OCI-LY1 (cell line): ENCODE measurements around the gene NUP98.

ENCODE experiments used
- H2AFZ ChIP-seq: fragments of 200-600 bp; sonication (generic), shearing (Covaris generic); 2 replicates; pipeline ENCODE4 v1.6.0; 2014; ENCODE audit warnings: antibody characterized with exemption, mild to moderate bottlenecking, low read length
- H3F3A ChIP-seq: fragments of 200-600 bp; sonication (generic), shearing (Covaris generic); 2 replicates; pipeline ENCODE4 v1.6.0; 2014; ENCODE audit warnings: mild to moderate bottlenecking, antibody characterized with exemption, low read length, moderate library complexity; ENCODE audit not compliant: insufficient read depth
- H3K27ac ChIP-seq: fragments of 200-600 bp; sonication (generic); 2 replicates; pipeline ENCODE4 v1.5.1; 2014; ENCODE audit warnings: low read length, mixed run types, mild to moderate bottlenecking, low read depth; ENCODE audit not compliant: poor library complexity, severe bottlenecking
- H3K27me3 ChIP-seq: fragments of 200-600 bp; sonication (generic); 2 replicates; pipeline ENCODE4 v1.6.0; 2014; ENCODE audit warnings: antibody characterized with exemption, mild to moderate bottlenecking, low read length, moderate library complexity; ENCODE audit not compliant: insufficient read depth
- H3K36me3 ChIP-seq: fragments of 200-600 bp; sonication (generic); 2 replicates; pipeline ENCODE4 v1.6.1; 2014; ENCODE audit warnings: mild to moderate bottlenecking, antibody characterized with exemption, low read length, moderate library complexity, mixed read lengths; ENCODE audit not compliant: insufficient read depth
- H3K4me1 ChIP-seq: fragments of 200-600 bp; sonication (generic); 2 replicates; pipeline ENCODE4 v1.5.1; 2014; ENCODE audit warnings: mild to moderate bottlenecking, low read length, moderate library complexity; ENCODE audit not compliant: insufficient read depth, severe bottlenecking
- H3K4me2 ChIP-seq: fragments of 200-600 bp; sonication (generic), shearing (Covaris generic); 2 replicates; pipeline ENCODE4 v1.6.1; 2014; ENCODE audit warnings: low read length
- H3K4me3 ChIP-seq: fragments of 200-600 bp; sonication (generic); 2 replicates; pipeline ENCODE4 v1.5.1; 2014; ENCODE audit warnings: low read length, low read depth, mild to moderate bottlenecking, mixed read lengths; ENCODE audit not compliant: poor library complexity, severe bottlenecking
- H3K79me2 ChIP-seq: fragments of 200-600 bp; shearing (Covaris generic); 2 replicates; pipeline ENCODE4 v1.6.1; 2016; ENCODE audit warnings: mixed run types, low read length, mixed read lengths; ENCODE audit not compliant: insufficient read depth
- H3K9ac ChIP-seq: fragments of 200-600 bp; sonication (generic), shearing (Covaris generic); 2 replicates; pipeline ENCODE4 v1.6.1; 2014; ENCODE audit warnings: mild to moderate bottlenecking, low read length, mixed read lengths
- H3K9me2 ChIP-seq: fragments of 200-600 bp; sonication (generic), shearing (Covaris generic); 2 replicates; pipeline ENCODE4 v1.6.1; 2014; ENCODE audit warnings: low read depth, mild to moderate bottlenecking, low read length, mixed read lengths
- H3K9me3 ChIP-seq: fragments of 200-600 bp; shearing (Covaris generic); 2 replicates; pipeline ENCODE4 v1.6.1; 2014; ENCODE audit warnings: low read length, mixed read lengths
- H4K20me1 ChIP-seq: fragments of 200-600 bp; sonication (generic), shearing (Covaris generic); 2 replicates; pipeline ENCODE4 v1.6.0; 2016; ENCODE audit warnings: mild to moderate bottlenecking, low read length; ENCODE audit not compliant: insufficient read depth
- EZH2 ChIP-seq: fragments of 200-600 bp; sonication (generic), shearing (Covaris generic); IDR thresholded peaks from 2 replicates; pipeline ENCODE4 v1.8.0; 2017; ENCODE audit warnings: borderline replicate concordance, mixed run types, mild to moderate bottlenecking, antibody characterized with exemption, low read length, moderate library complexity, mixed read lengths
- TF ChIP-seq, protein P1 (sequence below): fragments of 200-600 bp; sonication (generic), shearing (Covaris generic); IDR thresholded peaks from 2 replicates; pipeline ENCODE4 v1.5.1; 2017; ENCODE audit warnings: mild to moderate bottlenecking, antibody characterized with exemption, low read length, moderate library complexity, mixed read lengths

NUP98 gene

DNA sequence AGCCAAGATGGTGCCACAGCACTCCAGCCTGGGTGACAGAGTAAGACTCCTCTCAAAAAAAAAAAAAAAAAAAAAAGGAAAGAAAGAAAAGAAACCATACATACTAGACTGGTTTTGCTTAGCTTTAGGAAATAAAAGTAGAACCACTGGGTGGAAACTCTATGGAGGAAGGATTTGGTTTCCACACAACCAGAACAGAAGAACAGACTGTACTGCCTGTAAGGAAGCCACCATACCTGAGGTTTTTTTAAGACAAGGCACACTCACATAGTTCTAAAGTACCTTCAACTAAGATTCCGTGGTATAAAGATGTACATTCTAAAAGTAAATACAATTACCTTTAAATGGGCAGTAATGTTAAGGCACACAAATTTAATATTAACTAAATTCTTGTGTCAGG lies 58.6 kb downstream of the NUP98 start:
- H2AFZ ChIP-seq = no peak overlapping the region
- H3K27ac ChIP-seq = no peak overlapping the region
- no peaks in the 10 kb centered on the region for H4K20me1 ChIP-seq
- H3K4me3 ChIP-seq = no peak overlapping the region
- H3K9me2 ChIP-seq = no peaks in the 10 kb centered on the region
- H3K36me3 ChIP-seq = peaks cover 92% of the 10 kb centered on the region
- no peaks in the 10 kb centered on the region for H3K9me3 ChIP-seq
- no peaks in the 10 kb centered on the region for H3K79me2 ChIP-seq
- no peaks in the 10 kb centered on the region for H3K27me3 ChIP-seq
- TF ChIP-seq EZH2 = no peak
- TF ChIP-seq, protein P1, sequence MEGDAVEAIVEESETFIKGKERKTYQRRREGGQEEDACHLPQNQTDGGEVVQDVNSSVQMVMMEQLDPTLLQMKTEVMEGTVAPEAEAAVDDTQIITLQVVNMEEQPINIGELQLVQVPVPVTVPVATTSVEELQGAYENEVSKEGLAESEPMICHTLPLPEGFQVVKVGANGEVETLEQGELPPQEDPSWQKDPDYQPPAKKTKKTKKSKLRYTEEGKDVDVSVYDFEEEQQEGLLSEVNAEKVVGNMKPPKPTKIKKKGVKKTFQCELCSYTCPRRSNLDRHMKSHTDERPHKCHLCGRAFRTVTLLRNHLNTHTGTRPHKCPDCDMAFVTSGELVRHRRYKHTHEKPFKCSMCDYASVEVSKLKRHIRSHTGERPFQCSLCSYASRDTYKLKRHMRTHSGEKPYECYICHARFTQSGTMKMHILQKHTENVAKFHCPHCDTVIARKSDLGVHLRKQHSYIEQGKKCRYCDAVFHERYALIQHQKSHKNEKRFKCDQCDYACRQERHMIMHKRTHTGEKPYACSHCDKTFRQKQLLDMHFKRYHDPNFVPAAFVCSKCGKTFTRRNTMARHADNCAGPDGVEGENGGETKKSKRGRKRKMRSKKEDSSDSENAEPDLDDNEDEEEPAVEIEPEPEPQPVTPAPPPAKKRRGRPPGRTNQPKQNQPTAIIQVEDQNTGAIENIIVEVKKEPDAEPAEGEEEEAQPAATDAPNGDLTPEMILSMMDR = no peak
- H3K4me2 ChIP-seq = no peak overlapping the region
- no peaks in the 10 kb centered on the region for H3K4me1 ChIP-seq
- no peak overlapping the region for H3K9ac ChIP-seq
- H3F3A ChIP-seq = no peaks in the 10 kb centered on the region

DNA sequence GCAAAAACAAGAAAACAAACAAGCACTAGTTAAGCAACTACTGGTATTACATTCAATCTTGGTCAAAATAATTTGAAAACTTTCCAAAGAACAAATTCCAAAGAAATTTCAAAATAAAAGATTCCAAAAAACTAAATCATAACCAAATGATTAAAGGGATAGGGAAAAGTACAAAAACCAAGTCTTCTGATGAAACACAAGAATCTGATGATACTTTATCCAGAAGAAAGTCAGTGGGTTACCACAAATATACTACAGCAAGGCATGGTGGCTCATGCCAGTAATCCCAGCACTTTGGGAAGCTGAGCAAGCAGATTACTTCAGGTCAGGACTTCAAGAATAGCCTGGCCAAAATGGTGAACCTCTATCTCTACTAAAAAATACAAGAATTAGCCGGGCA lies 59.1 kb downstream of the NUP98 start:
- H2AFZ ChIP-seq = no peak overlapping the region
- H3K9me3 ChIP-seq = no peaks in the 10 kb centered on the region
- no peak overlapping the region for H3K4me2 ChIP-seq
- H3K4me3 ChIP-seq = no peak overlapping the region
- no peaks in the 10 kb centered on the region for H3F3A ChIP-seq
- H3K27ac ChIP-seq = no peak overlapping the region
- H4K20me1 ChIP-seq = no peaks in the 10 kb centered on the region
- H3K9me2 ChIP-seq = no peaks in the 10 kb centered on the region
- no peaks in the 10 kb centered on the region for H3K4me1 ChIP-seq
- H3K27me3 ChIP-seq = no peaks in the 10 kb centered on the region
- no peaks in the 10 kb centered on the region for H3K79me2 ChIP-seq
- H3K36me3 ChIP-seq = peaks cover 92% of the 10 kb centered on the region
- no peak for TF ChIP-seq EZH2
- TF ChIP-seq, protein P1 = no peak
- no peak overlapping the region for H3K9ac ChIP-seq

DNA sequence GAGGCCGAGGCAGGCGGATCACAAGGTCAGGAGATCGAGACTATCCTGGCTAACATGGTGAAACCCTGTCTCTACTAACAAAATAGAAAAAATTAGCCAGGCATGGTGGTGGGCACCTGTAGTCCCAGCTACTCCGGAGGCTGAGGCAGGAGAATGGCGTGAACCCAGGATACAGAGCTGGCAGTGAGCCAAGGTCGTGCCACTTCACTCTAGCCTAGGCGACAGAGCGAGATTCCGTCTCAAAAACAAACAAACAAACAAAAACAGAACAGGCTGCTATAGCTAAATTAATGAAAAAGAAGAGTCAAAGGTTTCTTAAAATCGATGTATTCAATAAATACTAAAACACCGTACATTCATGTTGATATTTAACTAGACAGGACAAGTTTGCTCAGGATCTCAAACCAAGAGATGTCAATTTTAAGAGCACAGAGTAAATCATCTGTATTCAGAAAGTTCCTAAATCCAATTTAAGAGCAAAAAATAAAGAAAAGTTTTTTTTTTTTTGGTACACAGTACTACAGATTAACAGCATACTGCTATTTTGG lies 59.9 kb downstream of the NUP98 start:
- Histone ChIP-seq H3K27me3 (no peaks in the 10 kb centered on the region), H3K27ac (no peak overlapping the region), H3K36me3 (peaks cover 94% of the 10 kb centered on the region), H3K9me3 (no peaks in the 10 kb centered on the region), H4K20me1 (no peaks in the 10 kb centered on the region), H3K4me2 (no peak overlapping the region), H3F3A (no peaks in the 10 kb centered on the region), H3K79me2 (no peaks in the 10 kb centered on the region), H3K4me1 (no peaks in the 10 kb centered on the region), H3K9me2 (no peaks in the 10 kb centered on the region), H3K4me3 (no peak overlapping the region), H2AFZ (no peak overlapping the region), H3K9ac (no peak overlapping the region)
- no peak for TF ChIP-seq EZH2
- TF ChIP-seq, protein P1 = no peak
